K562 (cell line): ENCODE data around the gene TGFBR3L. TPM values are rescaled to one million over a fixed set of nuclear protein-coding genes. Genes with fewer than 3 reads are reported as not detected.

Experiments used
- BHLHE40 ChIP-seq: IDR thresholded peaks from 2 replicates; pipeline ENCODE4 v1.6.1; 2011; ENCODE audit warnings: low read length, improper control_type of control experiment
- CTBP1 ChIP-seq: fragments of 450-650 bp; IDR thresholded peaks from 2 replicates; pipeline ENCODE4 v1.6.1; 2016; ENCODE audit warnings: borderline replicate concordance
- NR1H2 ChIP-seq: sonication (generic); formaldehyde crosslinking; IDR thresholded peaks from 2 replicates; pipeline ENCODE4 v1.4.0; 2020; ENCODE audit warnings: mild to moderate bottlenecking, missing genetic modification reagents
- NR2F6 ChIP-seq: fragments of 450-650 bp; formaldehyde crosslinking; IDR thresholded peaks from 2 replicates; pipeline ENCODE4 v1.4.0; 2020; ENCODE audit warnings: mild to moderate bottlenecking
- POLR2A ChIP-seq: fragments of 450-650 bp; conservative IDR thresholded peaks from 2 replicates; pipeline ENCODE4 v1.6.1; 2016
- POU5F1 ChIP-seq: fragments of 150-350 bp; IDR thresholded peaks from 2 replicates; pipeline ENCODE4 v1.6.1; 2014; ENCODE audit warnings: borderline replicate concordance, low read length, low read depth, mild to moderate bottlenecking; ENCODE audit not compliant: partially characterized antibody
- PTTG1 ChIP-seq: fragments of 450-650 bp; IDR thresholded peaks from 2 replicates; pipeline ENCODE4 v1.6.1; 2016; ENCODE audit warnings: low read depth, mild to moderate bottlenecking, missing genetic modification characterization, missing compliant biosample characterization
- RBBP5 ChIP-seq: fragments of 200-600 bp; sonication (generic); IDR thresholded peaks from 2 replicates; pipeline ENCODE4 v1.6.1; 2012; ENCODE audit warnings: borderline replicate concordance, mild to moderate bottlenecking, low read length, control low read depth, inconsistent platforms; ENCODE audit not compliant: insufficient read depth, poor library complexity, severe bottlenecking
- SP2 ChIP-seq: IDR thresholded peaks from 2 replicates; pipeline ENCODE4 v1.6.1; 2011; ENCODE audit warnings: mild to moderate bottlenecking, low read depth, low read length, moderate library complexity; ENCODE audit not compliant: poor library complexity, severe bottlenecking; ENCODE audit errors: extremely low read depth
- ZNF12 ChIP-seq: sonication (generic); formaldehyde crosslinking; IDR thresholded peaks from 2 replicates; pipeline ENCODE4 v1.4.0; 2020; ENCODE audit warnings: mild to moderate bottlenecking, missing genetic modification reagents
- ZNF347 ChIP-seq: fragments of 450-650 bp; formaldehyde crosslinking; IDR thresholded peaks from 2 replicates; pipeline ENCODE4 v1.4.0; 2020; ENCODE audit warnings: low read depth, mild to moderate bottlenecking, moderate library complexity
- ZNF668 ChIP-seq: fragments of 250-450 bp; sonication (Bioruptor Pico); IDR thresholded peaks from 2 replicates; pipeline ENCODE4 v1.8.0; 2022; ENCODE audit warnings: mild to moderate bottlenecking, inconsistent platforms
- polyA plus RNA-seq, 8 experiments: library from polyadenylated mRNA; depleted of rRNA in 4 of 8; stranded (reverse) in 5 of 8; unstranded in 3 of 8; fragments of >200 nt; fragmentation: Nextera tagmentation in 2 of 8; fragmentation: Illumina TruSeq in 1 of 8; extraction: Ambion mirVana in 2 of 8; extraction: Trizol in 1 of 8; gene quantifications; 2 replicates each; pipeline versions ENCODE4 v1.2.1 to v1.2.3, GENCODE V29; 2011 to 2014; ENCODE audit warnings: inconsistent platforms in 1 of 8, missing spikeins in 1 of 8
- total RNA-seq, 7 experiments: library from RNA; depleted of rRNA in 6 of 7; stranded (reverse); fragments of >200 nt in 6 of 7; fragmentation: Illumina TruSeq in 2 of 7; extraction: Trizol in 2 of 7; gene quantifications; 2 replicates each; pipeline versions ENCODE4 v1.2.1 to v1.2.3, GENCODE V29; 2011 to 2021; ENCODE audit warnings: low replicate concordance in 1 of 7
- TF ChIP-seq, protein P1 (sequence below), 2 experiments: fragments of 450-650 bp; conservative IDR thresholded peaks; 2 replicates each; pipeline ENCODE4 v1.6.1; 2017; ENCODE audit warnings: mild to moderate bottlenecking in 2 of 2, moderate library complexity in 2 of 2
- TF ChIP-seq, protein P2 (sequence below): fragments of 450-650 bp; conservative IDR thresholded peaks from 2 replicates; pipeline ENCODE4 v1.6.1; 2016; ENCODE audit warnings: missing genetic modification characterization, low read depth, mild to moderate bottlenecking, control low read depth, missing compliant biosample characterization
- TF ChIP-seq, protein P3 (sequence below): fragments of 250-450 bp; sonication (Bioruptor Pico); IDR thresholded peaks from 2 replicates; pipeline ENCODE4 v1.5.0; 2020; ENCODE audit warnings: mild to moderate bottlenecking
- TF ChIP-seq, protein P4 (sequence below): fragments of 200-400 bp; formaldehyde crosslinking; IDR thresholded peaks from 2 replicates; pipeline ENCODE4 v1.6.1; 2017; ENCODE audit warnings: mild to moderate bottlenecking, low read depth, low read length, moderate library complexity

TGFBR3L gene
- total and polyA plus RNA-seq, 9 of the 15 experiments (the other 6 are each of a cell fraction or from before 2014, with no cell fraction given) = not detected

DNA sequence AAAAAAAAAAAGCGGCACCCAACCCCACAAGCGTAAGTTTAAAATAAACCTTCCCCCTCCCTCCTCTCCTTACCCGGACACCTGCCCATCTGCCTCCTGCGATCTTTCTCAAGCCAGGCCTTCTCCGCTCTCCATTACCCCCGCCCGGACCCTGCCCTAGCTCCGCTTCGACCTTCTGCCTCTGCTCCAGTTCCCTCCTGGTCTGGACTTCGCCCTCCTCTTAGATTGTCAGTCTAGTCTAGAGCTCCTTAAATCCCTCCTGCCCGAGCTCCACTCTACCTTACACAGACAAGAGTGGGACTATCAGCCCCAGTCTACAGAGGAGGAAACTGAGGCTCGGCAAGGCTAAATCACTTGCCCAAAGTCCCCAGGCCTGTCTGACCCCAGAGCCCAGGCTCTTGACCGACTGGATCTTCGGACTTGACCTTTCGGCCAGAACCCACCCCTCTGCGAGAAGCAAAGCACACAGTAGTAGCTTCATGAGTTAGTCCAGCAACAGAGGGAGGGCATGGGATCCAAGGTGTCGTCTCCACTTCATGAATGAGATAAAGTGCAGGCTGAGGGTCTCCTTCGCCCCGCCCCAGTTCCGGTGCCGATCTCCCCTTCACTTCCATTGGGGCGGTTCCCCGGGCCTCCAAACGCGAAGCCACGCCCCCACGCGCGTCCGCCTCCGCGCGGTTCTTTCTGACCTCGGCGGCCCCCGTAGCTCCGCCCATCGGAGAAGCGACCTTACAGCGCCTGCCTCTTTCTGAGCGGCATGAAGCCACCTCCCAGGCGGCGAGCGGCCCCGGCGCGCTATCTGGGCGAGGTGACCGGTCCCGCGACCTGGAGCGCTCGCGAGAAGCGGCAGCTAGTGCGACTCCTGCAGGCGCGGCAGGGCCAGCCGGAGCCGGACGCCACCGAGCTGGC, 5.2 kb downstream of the TGFBR3L start, which contains the start of gene SNAPC2 (continued):
- TF ChIP-seq, protein P1, sequence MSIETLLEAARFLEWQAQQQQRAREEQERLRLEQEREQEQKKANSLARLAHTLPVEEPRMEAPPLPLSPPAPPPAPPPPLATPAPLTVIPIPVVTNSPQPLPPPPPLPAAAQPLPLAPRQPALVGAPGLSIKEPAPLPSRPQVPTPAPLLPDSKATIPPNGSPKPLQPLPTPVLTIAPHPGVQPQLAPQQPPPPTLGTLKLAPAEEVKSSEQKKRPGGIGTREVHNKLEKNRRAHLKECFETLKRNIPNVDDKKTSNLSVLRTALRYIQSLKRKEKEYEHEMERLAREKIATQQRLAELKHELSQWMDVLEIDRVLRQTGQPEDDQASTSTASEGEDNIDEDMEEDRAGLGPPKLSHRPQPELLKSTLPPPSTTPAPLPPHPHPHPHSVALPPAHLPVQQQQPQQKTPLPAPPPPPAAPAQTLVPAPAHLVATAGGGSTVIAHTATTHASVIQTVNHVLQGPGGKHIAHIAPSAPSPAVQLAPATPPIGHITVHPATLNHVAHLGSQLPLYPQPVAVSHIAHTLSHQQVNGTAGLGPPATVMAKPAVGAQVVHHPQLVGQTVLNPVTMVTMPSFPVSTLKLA (conservative IDR thresholded peaks at IDR 0.05) = peak; percentile 60 to 81; a peak in 3 of 4 replicates
- TF ChIP-seq NR2F6 (CRISPR knock-in tag) (0 out of 2 replicates have a peak, but pooled peaks have one; percentile 28), RBBP5 (peak; percentile 70), POLR2A (peak; percentile 81), ZNF12 (CRISPR knock-in tag) (0 out of 2 replicates have a peak, but pooled peaks have one; percentile 14), PTTG1 (tag) (no peak), CTBP1 (peak; percentile 95), BHLHE40 (peak; percentile 46), SP2 (no peak), NR1H2 (CRISPR knock-in tag) (0 out of 2 replicates have a peak, but pooled peaks have one; percentile 59), POU5F1 (peak; percentile 89), ZNF668 (CRISPR knock-in tag) (0 out of 2 replicates have a peak, but pooled peaks have one; percentile 19), ZNF347 (CRISPR knock-in tag) (no peak)
- TF ChIP-seq, protein P2, sequence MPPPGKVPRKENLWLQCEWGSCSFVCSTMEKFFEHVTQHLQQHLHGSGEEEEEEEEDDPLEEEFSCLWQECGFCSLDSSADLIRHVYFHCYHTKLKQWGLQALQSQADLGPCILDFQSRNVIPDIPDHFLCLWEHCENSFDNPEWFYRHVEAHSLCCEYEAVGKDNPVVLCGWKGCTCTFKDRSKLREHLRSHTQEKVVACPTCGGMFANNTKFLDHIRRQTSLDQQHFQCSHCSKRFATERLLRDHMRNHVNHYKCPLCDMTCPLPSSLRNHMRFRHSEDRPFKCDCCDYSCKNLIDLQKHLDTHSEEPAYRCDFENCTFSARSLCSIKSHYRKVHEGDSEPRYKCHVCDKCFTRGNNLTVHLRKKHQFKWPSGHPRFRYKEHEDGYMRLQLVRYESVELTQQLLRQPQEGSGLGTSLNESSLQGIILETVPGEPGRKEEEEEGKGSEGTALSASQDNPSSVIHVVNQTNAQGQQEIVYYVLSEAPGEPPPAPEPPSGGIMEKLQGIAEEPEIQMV (tag) = no peak
- TF ChIP-seq, protein P3, sequence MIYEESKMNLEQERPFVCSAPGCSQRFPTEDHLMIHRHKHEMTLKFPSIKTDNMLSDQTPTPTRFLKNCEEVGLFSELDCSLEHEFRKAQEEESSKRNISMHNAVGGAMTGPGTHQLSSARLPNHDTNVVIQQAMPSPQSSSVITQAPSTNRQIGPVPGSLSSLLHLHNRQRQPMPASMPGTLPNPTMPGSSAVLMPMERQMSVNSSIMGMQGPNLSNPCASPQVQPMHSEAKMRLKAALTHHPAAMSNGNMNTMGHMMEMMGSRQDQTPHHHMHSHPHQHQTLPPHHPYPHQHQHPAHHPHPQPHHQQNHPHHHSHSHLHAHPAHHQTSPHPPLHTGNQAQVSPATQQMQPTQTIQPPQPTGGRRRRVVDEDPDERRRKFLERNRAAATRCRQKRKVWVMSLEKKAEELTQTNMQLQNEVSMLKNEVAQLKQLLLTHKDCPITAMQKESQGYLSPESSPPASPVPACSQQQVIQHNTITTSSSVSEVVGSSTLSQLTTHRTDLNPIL (CRISPR knock-in tag) = no peak
- TF ChIP-seq, protein P4, sequence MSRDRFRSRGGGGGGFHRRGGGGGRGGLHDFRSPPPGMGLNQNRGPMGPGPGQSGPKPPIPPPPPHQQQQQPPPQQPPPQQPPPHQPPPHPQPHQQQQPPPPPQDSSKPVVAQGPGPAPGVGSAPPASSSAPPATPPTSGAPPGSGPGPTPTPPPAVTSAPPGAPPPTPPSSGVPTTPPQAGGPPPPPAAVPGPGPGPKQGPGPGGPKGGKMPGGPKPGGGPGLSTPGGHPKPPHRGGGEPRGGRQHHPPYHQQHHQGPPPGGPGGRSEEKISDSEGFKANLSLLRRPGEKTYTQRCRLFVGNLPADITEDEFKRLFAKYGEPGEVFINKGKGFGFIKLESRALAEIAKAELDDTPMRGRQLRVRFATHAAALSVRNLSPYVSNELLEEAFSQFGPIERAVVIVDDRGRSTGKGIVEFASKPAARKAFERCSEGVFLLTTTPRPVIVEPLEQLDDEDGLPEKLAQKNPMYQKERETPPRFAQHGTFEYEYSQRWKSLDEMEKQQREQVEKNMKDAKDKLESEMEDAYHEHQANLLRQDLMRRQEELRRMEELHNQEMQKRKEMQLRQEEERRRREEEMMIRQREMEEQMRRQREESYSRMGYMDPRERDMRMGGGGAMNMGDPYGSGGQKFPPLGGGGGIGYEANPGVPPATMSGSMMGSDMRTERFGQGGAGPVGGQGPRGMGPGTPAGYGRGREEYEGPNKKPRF = no peak
